LNCAP (cell line): ENCODE data around the gene RAD52.

Experiments
- CTCF ChIP-seq: fragments of 450-650 bp; IDR thresholded peaks from 2 replicates; pipeline ENCODE4 v1.5.1; 2017; ENCODE audit warnings: mild to moderate bottlenecking

The RAD52 gene

GRCh38 chr12:903055-903454, 46.4 kb downstream of the RAD52 start:
- TF ChIP-seq CTCF: no peak

- no peak for TF ChIP-seq CTCF
Measured at GRCh38 chr12:902581-902980, 46.9 kb downstream of the RAD52 start.

- no peak for TF ChIP-seq CTCF
Measured at GRCh38 chr12:897386-897785, 52.1 kb downstream of the RAD52 start.

GRCh38 chr12:896031-896430, 53.5 kb downstream of the RAD52 start:
- no peak for TF ChIP-seq CTCF

- no peak for TF ChIP-seq CTCF
Measured at GRCh38 chr12:894226-894625, 55.3 kb downstream of the RAD52 start.

- no peak for TF ChIP-seq CTCF
Measured at GRCh38 chr12:886206-886605, 63.3 kb downstream of the RAD52 start.

- no peak for TF ChIP-seq CTCF
Measured at GRCh38 chr12:885701-886100, 63.8 kb downstream of the RAD52 start.

- no peak for TF ChIP-seq CTCF
Measured at GRCh38 chr12:884746-885414, 64.6 kb downstream of the RAD52 start.
